HG02884 (cell line): ENCODE data around the gene PLAGL1.
"Not testable (repeated sequence)": the region's sequence is repeated elsewhere in the genome, so short reads cannot be mapped to it uniquely, and the experiment has no call there.

Experiments used
- ATAC-seq: cut with Tn5 transposase; IDR thresholded peaks from one replicate; pipeline ENCODE4 v1.9.1; 2021; ENCODE audit warnings: mild to moderate bottlenecking, moderate library complexity; ENCODE audit not compliant: unreplicated experiment

Gene PLAGL1

DNA sequence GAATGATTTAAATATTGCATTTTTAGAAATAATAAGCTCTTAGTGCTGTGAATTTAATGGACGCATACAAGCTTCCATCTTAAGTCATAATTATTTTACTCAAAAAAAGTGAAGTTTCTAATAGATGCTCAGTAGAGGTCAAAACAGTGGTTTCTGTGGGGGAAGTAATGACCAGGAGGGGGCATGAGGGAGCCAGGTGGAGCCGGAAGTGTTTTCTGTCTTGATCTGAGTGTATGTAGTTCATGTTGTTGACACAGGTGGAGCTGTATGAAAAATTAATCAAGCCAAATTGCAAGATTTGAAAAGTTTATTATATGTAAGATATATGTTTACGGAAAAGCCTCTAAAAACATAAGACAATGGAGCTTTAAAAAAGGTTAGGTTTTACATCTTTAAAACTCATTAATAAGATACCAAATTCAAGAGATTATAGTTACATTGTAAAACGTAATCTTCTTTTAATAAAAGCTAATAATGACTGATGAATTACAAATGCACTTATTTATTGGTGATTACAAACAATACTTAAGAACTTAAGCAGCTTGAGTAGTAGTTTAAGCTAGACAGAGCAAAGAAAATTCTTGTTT is 68.0 kb downstream of the PLAGL1 start:
- ATAC-seq = peak; percentile 95

DNA sequence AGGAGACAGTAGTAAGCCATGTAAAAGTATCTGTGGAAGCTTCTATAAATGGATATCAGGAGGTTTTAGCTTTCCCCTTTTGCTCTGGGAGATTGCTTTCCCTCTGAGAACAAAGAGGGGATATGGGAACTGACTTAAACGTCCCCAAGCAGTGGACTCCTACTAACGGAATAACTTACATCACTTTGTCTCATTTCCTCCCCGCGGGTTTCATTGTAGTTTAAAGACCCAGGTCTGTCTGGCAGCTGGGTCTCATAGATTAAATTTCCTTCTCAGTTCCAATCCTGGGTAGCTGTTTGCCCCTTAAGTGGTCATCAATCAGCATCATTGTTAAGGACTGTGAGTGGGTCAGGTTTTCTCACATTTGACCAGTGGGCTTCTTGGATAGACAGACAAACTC is 68.7 kb downstream of the PLAGL1 start:
- no peak for ATAC-seq

DNA sequence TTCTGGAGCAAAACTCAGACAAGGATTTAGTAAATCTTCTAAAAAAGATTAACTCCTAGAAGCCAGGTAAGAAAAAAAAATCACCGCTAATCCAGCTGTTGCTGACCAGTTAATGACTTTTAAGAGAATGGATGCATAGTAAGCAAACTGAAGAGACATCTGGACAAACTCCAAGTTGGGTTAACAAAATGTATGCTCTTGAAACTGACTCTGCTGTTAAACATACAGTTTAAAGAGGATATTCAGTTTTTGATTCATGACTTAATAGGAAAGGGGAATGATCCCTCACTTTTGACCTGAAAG is 70.4 kb downstream of the PLAGL1 start:
- no peak for ATAC-seq

DNA sequence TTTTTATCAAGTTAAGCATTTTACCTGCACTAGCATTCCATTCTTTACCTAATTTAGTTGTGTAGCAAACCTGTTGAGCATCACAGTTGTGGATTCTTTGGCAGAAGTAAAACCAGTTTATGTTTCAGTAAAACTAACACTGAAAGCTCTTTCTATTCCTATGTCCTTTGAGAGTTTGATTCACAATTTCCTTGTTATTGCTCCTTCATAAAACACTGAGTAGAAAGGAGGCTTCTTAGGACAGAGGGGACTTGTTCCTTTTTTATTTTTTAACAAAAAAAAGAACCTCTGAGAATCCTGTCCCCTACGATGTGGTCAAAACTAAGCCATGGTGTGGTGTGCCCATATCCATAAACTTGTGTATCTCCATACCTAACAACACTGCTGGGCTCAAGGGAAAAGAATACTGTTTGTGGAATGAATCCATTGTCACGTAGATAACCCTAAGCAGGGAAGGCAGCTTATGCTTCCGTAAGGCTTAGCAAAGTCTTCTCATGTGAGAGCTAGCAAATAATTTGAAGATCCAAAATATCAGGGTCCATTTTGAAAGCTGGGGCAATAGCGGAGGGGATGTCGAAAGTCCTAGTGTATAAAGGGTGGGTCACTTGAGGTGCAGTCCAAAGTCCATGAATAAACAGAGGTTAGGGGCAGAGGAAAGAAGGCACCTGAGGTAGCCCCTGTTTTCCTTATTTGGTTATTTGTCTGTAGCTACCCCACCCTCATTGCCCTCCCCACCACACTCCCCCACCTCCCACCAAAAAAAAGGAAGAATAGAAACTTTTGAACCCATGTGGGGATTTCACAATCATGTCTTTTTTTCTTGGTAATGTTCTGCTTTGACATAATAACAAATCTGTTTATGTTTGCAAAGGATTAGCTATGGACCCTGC is 71.0 kb downstream of the PLAGL1 start:
- ATAC-seq = no peak

DNA sequence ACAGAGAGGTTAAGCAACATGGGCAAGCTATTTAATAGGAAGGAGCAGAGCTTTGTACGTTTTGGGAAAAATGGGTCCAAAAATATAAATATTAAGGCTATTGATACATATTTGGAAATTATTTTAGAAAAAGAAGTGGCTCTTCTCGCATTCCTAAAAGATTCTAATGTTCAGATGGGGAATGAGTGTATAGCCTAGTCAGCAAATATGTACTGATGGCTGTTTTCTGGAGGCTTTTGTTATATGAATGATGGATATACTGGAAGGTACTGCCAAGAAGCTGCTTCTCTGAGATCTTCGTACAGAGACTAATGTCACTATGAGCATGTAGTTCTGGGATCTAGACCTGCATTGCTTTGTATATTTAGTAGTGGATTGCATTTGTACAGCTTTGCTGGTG is 71.7 kb downstream of the PLAGL1 start:
- ATAC-seq = no peak

DNA sequence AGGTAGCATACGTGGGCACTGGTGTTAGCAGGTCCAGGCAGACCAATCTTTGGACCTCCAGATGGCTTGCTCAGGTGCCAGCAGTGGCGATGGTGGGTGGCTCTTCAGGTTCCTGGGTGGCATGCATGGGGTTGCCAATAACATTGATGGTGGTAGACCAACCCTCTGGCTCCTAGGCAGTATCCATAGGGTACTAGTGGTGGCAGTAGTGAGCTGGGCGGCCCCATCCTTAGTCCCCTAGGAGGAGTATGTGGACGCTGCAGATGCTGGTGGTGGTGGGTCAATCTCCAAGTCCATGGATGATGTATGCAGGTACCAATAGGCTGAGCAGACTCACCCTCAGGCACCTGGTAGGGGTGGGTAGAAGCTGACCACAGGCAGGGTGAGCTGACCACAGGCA is 73.2 kb downstream of the PLAGL1 start:
- no peak for ATAC-seq

DNA sequence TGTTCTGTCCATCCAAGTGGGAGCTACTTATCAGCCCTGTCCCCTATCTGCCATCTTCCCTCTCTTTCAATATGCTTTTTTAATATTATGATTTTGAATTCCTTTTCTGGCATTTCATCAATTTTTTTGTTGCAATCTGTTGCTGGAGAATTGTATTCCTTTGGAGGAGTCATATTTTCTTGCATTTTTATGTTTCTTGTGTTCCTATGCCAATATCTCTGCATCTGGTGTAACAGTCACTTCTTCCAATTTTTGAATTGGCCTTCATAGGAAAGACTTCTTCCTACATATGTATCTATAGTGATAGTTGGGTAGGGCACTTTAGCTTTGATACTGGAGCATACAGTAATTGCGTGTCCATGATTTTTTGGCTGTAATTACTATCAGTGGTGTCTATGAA is 73.7 kb downstream of the PLAGL1 start:
- ATAC-seq = no peak

DNA sequence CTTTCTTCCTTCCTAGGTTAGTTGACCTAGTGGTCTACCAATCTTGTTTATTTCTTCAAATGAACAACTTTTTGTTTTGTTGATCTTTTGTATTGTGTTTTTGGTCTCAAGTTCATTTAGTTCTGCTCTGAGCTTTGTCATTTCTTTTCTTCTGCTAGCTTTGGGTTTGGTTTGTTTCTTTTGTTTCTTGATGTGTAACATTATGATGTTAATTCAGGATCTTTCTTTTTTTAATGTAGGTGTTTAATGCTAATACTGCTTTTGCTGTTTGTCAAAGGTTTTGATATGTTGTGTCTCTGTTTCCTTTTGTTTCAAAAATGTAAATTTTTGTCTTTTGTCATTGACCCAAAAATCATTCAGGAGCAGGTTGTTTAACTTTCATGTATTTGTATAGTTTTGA is 78.1 kb downstream of the PLAGL1 start:
- no peak for ATAC-seq

DNA sequence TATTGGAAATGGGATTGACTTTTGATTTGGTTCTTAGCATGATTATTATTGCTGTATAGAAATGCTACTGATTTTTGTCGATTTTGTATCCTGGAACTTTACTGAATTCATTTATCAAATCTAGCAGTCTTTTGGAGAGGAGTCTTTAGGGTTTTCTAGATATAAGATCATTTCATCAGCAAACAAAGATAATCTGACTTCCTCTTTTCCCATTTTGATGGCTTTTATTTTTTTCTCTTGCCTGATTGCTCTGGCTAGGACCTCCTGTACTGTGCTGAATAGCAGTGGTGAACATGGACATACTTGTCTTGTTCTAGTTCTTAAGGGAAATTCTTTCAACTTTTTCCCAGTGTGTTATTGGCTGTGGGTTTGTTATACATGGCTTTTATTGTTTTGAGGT is 79.2 kb downstream of the PLAGL1 start:
- no peak for ATAC-seq

DNA sequence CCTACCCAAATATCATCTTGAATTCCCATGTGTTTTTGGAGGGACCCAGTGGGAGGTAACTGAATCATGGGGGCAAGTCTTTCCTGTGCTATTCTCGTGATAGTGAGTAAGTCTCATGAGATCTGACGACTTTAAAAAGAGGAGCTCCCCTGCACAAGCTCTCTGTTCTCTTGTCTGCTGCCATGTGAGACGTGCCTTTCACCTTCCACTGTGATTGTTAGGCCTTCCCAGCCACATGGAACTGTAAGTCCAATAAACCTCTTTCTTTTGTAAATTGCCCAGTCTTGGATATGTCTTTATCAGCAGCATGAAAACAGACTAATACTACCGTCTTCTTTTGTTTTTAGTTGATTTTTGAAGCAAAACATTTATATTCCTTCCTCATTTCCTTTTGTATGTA is 91.0 kb downstream of the PLAGL1 start:
- not testable (repeated sequence) for ATAC-seq

DNA sequence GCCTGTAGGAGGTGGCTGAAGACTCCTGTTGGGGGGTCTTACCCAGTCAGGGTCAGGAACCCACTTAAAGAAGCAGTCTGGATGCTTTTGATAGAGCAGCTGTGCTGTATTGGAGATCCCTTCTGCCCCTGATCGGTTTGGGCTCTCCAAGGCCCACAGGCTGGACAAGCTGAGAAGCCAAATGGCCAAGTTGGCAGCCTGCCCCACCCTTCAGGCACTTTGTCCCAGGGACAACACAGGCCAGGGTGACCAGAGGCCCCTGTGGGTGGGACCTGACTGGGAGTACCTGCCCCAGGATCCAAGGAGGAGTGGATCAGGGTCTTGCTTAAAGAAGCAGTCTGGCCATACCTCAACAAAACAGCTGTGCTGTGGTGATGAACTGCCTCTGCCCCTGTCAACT is 95.4 kb downstream of the PLAGL1 start:
- ATAC-seq = no peak

DNA sequence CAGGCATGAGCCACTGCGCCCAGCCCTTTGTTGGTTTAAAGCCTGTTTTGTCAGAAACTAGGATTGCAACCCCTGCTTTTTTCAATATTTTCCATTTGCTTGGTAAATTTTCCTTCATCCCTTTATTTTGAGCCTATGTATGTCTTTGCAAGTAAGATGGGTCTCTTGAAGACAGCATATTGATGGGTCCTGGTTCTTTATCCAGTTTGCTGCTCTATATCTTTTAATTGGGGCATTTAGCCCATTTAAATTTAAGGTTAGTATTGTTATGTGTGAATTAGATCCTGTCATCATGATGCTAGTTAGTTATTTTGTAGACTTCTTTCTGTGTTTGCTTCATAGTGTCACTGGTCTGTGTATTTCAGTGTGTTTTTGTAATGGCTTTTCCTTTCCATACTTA is 97.0 kb downstream of the PLAGL1 start:
- ATAC-seq = no peak

DNA sequence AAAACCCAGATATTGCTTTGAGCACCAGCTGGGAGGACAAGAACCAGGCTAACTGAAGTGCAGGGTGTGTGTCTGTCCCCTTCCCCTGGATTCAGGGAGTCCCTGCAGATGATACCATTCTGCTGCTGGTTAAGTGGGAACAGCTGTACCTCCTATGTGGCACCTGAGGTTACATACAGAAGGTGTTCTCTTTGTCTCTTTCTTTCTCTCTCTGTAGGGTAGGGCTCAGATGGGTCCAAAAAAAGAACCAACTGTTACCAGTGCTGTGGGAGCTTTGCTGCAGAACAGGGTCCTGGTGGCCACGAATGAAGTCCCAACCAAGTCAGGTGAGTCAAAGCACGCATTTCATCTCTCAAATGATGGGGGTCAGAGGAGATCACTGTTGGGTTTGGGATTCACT is 105.2 kb downstream of the PLAGL1 start:
- ATAC-seq = no peak

DNA sequence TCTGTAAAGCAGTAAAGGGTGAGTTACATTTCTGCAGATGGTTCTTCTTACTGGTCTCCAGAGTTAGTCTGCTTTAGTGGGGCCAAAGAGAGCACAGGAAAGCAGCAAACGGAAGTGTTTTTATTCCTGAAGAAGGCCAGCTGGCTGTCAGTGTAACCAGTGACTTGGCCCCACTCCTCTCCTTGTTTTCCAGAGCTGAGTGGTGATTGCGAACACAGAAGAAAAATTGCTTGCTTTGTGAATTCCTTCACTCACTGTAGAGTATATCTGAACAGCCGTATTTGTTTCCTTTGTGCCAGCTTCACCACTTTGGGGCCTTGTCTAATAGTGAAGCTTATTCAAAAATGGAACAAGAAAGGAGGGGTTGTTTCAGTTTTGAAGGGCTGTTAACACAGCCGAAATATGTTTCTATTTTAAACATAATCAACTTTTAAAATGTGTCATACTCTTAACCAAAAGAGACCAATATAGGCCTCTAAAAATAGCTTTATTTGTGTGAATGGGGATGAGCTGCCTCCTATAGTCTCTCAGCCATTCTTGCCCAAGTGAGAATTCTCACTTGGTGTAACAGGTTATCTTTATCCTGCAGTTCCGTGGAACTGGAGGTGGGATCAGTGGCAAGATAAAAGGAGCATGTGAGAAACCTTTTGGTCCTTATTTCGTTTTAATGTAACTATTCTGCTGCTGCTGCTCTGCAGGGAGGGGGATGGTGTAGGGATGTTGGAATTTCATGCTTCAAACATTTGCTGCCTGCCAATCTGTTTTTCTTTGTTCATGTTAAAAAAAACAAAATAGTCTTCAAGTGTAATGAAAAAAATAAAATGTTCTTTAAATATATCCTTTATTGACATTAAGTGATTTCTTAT is 105.9 kb downstream of the PLAGL1 start:
- ATAC-seq = peak; percentile 91

DNA sequence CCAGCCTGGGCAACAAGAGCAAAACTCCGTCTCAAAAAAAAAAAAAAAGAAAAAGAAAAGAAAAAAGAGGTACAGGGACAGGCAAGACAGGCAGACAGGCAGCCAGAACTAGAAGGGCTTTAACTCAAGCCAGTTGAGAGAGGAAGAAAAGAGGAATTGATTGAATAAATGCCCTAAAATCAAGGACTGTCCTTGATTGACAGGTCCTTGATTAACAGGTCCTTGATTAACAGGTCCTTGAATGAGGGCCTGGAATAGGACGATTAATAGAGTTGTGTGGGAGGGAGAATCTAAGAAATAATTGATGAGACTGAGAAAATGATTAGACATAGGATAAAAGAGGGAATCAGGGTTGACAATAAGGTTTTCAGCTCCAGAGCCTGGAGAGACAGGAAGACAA is 107.7 kb downstream of the PLAGL1 start:
- no peak for ATAC-seq

DNA sequence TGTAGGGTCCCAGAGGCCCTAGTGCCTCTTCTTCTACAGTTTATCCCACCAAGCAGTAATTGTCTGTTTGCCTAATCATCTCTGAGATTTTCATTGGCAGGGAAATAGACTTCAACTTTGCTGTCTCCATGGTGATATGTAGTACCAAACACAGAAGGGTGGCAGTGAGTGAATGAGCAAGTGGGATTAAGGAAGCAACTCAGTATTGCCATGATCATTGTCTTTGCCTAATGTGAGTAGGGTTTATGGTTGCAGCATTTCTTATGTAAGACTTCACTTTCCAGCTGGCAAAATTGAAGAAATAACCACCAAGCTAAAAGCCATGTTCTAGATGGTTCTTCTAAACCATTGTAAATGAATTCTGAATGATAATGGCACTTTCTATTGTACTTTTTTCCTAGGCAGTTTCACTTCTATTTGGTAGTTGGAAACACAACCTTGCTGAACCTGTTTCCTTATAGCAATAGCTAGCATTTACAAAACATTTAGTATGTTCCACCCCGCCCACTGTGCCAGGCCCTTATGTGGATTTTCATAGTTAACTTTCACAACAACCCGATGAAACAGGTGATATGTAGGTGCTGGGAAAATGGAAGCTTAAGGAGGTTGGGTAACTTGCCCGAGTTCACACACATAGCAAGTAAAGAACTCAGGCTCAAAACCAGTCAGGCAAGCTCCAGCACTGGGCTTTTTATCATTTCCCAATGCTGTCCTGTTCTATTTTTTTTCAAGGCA is 111.8 kb downstream of the PLAGL1 start:
- ATAC-seq = no peak

DNA sequence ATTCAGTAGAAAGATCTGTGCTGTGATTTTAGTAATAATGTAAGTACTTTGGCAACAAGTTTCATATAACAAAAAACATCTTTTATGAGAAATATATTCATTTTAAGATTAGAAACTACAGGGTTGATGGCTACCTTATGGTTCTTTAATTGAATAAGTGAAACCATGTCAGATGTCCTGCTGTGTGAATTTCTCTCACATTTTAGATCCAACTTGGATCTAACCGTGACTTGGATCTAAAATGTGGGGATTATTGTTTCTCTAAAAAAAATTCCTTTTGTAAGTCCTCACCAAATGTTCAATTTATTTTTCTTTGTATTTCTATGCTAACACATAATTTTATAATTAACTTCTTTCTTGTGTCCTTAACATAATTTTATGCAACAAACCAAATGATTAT is 113.4 kb downstream of the PLAGL1 start:
- ATAC-seq = no peak
